PFSK-1 (cell line): ENCODE results near the gene UIMC1.

ENCODE experiments used
- FOXP2 ChIP-seq: optimal IDR thresholded peaks from 2 replicates; pipeline ENCODE3; 2011; ENCODE audit warnings: borderline replicate concordance, control low read depth, inconsistent platforms; ENCODE audit not compliant: insufficient read depth; ENCODE audit errors: extremely low read length, extremely low read depth
- POLR2AphosphoS5 ChIP-seq: IDR thresholded peaks from 2 replicates; pipeline ENCODE4 v1.6.1; 2012; ENCODE audit warnings: low read depth, mild to moderate bottlenecking, control low read depth, low read length, moderate library complexity
- SIN3A ChIP-seq: IDR thresholded peaks from 2 replicates; pipeline ENCODE4 v1.6.1; 2012; ENCODE audit warnings: mild to moderate bottlenecking, low read length, moderate library complexity, borderline replicate concordance; ENCODE audit not compliant: insufficient read depth

The UIMC1 gene

DNA sequence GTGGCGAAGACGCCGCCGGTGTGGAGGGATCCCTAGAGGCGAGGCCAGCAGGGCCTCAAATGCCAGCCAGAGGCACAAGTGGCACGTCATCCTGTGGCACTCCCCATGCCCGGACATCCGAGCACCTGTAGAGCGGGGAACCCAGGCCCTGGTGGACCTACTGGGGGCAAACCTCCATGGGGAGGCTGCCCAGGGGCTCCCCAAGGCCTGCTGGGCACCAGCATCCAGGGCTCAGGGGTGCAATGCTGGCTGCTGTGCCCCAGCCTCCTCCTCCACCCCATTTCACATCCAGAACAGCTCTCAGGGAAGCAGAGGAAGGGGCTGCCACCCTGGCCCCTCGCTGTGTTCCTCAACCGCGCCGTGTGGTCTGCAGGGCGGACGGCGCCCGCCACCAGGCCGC, 151.0 kb downstream of the UIMC1 start:
- TF ChIP-seq FOXP2, result no peak
- no peak for TF ChIP-seq SIN3A
- TF ChIP-seq POLR2AphosphoS5, result no peak
